ENCODE results near the gene ATAD3C.
"Not testable (repeated sequence)": the region's sequence is repeated elsewhere in the genome, so short reads cannot be mapped to it uniquely, and the experiment has no call there.

DNA sequence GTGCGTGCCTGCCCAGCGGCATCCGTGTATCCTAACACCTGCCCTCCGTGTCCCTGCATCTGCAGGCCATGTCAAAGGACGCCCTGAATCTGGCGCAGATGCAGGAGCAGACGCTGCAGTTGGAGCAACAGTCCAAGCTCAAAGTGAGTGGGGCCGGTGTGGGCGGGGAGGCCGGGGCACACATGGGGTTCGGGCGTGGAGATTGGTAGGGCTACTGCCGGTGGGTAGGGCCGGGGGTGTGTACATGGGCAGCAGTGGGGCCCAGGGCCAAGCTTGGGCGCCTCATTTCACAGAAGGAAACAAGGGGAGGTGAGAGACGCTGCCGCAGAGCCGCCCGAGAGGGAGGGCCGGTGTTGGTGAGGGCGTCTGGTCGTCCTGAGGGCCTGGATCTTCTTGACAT lies 1.1 kb downstream of the ATAD3C start:
- TF ChIP-seq, protein P1, sequence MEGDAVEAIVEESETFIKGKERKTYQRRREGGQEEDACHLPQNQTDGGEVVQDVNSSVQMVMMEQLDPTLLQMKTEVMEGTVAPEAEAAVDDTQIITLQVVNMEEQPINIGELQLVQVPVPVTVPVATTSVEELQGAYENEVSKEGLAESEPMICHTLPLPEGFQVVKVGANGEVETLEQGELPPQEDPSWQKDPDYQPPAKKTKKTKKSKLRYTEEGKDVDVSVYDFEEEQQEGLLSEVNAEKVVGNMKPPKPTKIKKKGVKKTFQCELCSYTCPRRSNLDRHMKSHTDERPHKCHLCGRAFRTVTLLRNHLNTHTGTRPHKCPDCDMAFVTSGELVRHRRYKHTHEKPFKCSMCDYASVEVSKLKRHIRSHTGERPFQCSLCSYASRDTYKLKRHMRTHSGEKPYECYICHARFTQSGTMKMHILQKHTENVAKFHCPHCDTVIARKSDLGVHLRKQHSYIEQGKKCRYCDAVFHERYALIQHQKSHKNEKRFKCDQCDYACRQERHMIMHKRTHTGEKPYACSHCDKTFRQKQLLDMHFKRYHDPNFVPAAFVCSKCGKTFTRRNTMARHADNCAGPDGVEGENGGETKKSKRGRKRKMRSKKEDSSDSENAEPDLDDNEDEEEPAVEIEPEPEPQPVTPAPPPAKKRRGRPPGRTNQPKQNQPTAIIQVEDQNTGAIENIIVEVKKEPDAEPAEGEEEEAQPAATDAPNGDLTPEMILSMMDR (IDR thresholded peaks at IDR 0.05; ENCODE audit: low read depth, low read length): not testable (repeated sequence)
- TF ChIP-seq POLR2A (IDR thresholded peaks at IDR 0.05; ENCODE audit: extremely low read depth, insufficient read length); MYC (IDR thresholded peaks at IDR 0.05; ENCODE audit: low read depth, low read length): not testable (repeated sequence)
- TF ChIP-seq, protein P2, sequence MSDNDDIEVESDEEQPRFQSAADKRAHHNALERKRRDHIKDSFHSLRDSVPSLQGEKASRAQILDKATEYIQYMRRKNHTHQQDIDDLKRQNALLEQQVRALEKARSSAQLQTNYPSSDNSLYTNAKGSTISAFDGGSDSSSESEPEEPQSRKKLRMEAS (IDR thresholded peaks at IDR 0.05; ENCODE audit: low read depth, low read length): not testable (repeated sequence)
